EH (cell line): ENCODE measurements around the gene PRDM1.

Experiments
- DNase-seq: peaks from one replicate; pipeline ENCODE4 v3.0.0-alpha.2; 2015; ENCODE audit warnings: low read depth

Gene PRDM1

DNA sequence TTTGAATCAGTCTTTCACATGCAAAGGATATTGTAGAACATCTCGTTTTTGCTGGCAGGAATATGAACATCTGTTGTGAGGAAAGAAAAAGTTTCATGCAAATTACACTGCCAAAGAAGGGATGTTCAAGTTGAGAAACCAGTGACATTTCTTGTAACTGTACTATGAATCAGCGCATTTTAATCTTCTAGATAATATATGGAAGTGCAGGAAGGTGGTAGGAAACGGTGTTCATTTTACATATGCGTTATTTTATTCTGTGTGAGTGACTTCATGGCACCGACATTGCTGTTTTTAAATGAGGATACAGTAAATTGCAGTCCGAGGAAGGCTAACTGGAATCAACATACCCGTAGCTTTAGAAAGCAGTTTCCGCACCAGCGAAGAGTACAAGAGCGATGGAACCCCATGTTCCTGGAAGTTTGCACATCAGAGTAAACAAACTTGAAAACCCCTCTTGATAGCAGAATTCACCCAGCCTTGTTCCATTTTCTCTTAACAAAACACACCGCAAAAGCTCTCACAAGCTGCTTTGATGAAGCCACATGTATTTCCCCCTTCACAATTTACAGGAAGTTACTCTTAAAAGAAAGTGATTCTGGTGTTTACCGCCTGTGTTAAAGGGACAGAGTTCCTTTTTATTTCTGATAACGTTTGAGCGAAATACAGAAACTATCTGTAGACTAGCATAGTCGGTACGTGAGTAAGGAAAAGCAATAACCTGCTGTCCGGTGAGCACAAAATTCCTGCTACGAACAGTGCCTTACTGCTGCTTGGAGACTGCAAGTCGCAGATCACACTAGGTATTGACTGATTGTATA is 11.5 kb downstream of the PRDM1 start:
- peak; percentile 68 for DNase-seq

DNA sequence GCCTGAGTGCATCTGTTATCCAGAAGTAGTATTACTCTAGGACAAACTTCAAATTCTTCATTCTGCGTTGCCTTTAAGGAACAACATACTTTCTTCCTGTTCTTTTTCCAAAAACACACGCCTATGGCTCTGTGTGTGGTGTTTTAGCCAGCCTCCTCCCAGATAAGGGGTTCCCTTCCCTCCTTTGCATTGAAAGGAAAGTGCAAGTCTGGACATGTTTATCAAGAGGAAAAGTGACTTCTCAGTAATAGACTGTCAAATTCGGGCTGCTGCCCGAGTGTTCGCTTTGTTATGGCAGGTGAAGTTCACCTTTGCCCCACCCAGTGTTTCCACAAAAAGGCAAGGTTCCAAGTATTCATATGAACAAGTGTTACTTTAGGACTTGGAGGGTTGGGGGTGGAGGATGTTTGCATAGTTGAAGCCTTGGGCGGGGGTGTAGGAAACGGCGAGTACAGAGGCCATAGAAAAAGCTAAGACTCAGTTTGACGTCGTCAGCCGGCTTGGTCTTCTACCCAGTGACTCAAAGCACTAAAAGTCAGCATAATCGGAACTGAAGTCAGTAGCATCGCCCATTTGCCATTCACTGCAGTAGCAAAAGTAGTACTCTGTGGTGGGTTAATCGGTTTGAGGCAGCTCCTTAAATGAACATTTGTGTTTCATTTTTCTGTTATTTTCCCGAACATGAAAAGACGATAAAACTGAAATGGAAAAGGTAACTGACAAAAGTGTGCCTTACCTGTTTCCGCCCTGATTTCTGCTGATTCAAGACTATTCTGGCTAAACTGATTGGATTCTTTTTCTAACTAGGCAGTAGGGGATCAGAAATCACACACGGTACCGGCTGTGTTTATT is 12.5 kb downstream of the PRDM1 start:
- DNase-seq: peak; percentile 82

DNA sequence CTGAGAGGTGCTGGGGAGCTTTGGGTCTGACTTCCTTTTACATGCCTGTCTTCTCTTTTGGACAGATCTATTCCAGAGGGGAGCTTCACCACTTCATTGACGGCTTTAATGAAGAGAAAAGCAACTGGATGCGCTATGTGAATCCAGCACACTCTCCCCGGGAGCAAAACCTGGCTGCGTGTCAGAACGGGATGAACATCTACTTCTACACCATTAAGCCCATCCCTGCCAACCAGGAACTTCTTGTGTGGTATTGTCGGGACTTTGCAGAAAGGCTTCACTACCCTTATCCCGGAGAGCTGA is 13.1 kb downstream of the PRDM1 start:
- peak; percentile 42 for DNase-seq

DNA sequence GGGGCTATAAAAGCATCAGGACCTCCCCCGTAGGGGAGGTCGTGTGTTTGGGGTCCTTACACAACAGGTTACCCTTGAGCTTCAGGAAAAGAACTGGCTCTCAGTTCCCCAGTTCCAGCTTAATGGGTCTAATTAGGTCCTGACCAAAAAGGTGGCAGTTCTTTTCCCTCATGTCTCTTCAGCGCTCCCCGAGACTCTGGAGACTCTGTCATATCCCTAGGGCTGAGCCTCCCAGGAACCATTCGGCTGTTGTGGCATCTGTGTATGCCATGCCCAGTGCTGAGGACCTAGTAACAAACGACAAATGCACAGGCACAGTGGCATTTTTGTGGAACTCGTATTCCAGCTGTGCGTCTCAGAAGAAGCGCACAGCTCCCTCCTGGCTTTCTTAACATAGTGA is 14.6 kb downstream of the PRDM1 start:
- DNase-seq: no peak

DNA sequence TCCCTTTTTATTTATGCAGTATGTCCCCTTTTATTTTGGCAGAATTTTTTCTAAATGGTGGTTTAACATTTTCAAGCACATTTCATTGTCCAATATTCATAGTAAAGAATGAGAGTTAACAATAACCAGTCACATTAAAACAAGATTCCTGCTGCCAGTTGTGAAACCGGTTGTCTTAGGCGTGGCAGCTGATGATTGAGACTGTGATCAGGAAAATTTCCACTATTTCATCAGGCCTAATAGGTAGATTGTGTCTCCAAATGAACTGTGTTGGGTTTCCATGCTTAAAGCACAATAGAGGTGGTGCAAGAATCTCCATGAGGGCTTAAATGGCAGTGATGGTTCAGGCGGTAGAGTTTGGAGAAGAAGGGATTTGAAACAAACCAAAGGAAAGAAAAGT is 15.3 kb downstream of the PRDM1 start:
- no peak for DNase-seq

DNA sequence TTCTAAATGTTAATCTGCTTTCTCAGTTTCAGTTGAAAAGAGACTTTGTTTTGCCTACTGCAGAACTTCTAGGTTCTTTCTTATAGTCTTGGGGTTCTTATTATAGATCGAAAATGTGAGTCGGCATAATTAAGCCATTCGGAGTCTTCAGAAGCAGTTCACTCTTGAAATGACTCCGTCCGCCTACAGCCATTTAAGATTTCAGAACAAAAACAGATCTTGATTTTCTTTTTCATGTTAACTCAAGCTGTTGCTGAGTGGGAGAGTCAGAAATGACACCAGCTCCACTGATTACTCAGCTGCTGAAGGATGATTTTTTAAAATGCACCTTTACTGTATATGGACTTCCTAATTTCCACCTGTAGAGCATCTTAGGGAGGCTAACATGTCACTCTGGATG is 15.9 kb downstream of the PRDM1 start:
- DNase-seq: no peak

DNA sequence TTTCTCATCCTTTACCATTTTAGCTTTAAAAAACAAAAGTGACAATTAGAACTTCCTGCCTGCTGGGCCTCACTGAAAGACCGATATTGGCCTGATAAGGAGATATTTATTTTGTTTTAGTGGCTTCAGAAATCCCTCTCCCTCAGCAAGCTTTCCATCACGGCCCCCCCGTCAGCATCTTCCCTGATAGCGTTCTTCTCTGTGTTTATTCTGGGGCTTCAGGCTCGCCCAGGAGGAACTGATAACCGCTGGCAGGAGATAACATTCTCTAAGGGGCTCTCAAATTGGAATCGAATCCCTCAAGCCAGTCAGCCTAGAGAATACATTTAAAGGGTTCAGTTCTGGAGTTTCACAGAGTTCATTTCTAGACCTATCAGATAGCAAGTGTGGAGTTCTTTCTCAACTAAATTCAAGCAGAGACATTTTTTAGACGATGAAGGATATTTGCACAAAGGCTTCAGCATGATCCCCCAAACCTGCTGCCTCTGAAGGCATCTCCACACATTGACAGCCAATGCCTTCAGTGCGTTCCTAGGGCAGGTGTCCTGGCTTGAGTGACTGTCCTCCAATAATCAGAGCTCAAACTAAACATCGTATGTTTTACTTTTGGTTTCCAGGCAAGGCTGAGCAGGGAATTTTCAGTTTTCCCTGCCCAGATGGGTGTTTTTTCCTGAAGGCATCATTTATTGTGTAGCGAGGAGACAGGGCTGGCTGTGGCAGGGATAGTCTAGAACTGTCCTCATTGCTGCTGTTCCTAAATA is 17.0 kb downstream of the PRDM1 start:
- DNase-seq: no peak

DNA sequence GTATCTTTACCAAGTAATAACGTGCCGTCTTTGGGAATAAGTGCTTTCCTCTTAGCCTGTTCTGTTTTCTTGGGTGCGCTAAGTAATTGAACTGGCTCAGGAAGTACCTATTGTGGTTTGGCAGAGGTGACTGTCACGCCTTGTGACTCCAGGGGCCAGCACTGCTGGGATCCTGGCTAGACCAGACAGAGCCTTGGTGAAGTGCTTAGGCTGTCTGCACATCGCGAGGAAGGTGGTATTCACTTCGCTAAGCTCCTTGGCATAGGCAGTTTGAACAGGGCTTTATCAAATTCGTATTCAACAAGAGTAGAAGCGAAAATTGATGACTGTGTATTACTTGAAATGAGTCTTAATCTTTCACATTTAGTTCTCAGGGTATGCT is 17.6 kb downstream of the PRDM1 start:
- DNase-seq: no peak

DNA sequence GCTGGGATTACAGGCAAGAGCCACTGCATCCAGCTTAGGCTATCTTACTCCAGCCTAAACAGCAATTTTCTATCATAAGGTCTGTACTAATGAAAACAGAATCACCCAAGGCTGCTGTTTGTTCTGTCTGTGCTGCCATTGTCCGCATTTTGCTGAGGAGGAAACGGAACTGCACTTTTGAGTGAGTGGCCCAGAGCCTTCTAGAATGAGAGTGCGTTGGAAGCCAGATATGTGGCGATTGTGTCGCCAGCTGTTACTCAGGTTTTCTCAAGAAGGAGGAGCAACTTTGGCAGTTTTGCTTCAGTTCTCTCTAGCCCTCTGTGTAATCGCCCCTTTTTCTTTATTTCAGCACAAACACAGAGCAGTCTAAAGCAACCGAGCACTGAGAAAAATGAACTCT is 18.3 kb downstream of the PRDM1 start:
- no peak for DNase-seq

DNA sequence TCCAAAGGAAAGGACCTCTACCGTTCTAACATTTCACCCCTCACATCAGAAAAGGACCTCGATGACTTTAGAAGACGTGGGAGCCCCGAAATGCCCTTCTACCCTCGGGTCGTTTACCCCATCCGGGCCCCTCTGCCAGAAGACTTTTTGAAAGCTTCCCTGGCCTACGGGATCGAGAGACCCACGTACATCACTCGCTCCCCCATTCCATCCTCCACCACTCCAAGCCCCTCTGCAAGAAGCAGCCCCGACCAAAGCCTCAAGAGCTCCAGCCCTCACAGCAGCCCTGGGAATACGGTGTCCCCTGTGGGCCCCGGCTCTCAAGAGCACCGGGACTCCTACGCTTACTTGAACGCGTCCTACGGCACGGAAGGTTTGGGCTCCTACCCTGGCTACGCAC is 18.8 kb downstream of the PRDM1 start:
- no peak for DNase-seq

DNA sequence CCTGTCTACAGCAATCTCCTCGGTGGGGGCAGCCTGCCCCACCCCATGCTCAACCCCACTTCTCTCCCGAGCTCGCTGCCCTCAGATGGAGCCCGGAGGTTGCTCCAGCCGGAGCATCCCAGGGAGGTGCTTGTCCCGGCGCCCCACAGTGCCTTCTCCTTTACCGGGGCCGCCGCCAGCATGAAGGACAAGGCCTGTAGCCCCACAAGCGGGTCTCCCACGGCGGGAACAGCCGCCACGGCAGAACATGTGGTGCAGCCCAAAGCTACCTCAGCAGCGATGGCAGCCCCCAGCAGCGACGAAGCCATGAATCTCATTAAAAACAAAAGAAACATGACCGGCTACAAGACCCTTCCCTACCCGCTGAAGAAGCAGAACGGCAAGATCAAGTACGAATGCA is 19.4 kb downstream of the PRDM1 start:
- DNase-seq: no peak

DNA sequence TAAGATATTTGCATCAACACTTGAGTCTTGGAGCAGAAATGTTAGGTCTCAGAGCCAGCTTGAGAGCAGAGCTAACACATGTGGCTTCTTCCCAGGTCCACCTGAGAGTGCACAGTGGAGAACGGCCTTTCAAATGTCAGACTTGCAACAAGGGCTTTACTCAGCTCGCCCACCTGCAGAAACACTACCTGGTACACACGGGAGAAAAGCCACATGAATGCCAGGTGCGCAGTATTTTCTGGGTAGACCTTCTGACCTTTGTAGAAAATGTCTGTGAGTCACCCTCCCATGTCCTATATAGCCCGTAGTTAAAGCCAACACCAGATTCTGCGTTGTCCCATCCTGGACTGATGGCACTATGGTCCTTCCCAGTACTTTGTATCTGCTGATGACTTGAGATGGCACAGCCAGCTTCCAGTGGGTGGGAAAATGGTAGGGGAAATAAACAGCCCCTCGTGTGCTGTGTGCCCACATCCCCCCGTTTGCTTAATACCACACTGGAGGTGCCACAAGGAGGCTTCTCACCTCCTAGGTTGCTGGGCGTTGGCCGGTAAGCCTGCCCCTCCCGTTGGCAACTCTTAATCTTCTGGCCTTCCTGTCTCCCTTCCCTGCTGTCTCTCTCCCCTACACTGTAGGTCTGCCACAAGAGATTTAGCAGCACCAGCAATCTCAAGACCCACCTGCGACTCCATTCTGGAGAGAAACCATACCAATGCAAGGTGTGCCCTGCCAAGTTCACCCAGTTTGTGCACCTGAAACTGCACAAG is 20.3 kb downstream of the PRDM1 start:
- DNase-seq: no peak

DNA sequence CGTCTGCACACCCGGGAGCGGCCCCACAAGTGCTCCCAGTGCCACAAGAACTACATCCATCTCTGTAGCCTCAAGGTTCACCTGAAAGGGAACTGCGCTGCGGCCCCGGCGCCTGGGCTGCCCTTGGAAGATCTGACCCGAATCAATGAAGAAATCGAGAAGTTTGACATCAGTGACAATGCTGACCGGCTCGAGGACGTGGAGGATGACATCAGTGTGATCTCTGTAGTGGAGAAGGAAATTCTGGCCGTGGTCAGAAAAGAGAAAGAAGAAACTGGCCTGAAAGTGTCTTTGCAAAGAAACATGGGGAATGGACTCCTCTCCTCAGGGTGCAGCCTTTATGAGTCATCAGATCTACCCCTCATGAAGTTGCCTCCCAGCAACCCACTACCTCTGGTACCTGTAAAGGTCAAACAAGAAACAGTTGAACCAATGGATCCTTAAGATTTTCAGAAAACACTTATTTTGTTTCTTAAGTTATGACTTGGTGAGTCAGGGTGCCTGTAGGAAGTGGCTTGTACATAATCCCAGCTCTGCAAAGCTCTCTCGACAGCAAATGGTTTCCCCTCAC is 21.0 kb downstream of the PRDM1 start:
- no peak for DNase-seq

DNA sequence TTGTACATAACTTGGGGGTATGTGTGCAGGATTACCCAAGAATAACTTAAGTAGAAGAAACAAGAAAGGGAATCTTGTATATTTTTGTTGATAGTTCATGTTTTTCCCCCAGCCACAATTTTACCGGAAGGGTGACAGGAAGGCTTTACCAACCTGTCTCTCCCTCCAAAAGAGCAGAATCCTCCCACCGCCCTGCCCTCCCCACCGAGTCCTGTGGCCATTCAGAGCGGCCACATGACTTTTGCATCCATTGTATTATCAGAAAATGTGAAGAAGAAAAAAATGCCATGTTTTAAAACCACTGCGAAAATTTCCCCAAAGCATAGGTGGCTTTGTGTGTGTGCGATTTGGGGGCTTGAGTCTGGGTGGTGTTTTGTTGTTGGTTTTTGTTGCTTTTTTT is 22.0 kb downstream of the PRDM1 start:
- DNase-seq: no peak

DNA sequence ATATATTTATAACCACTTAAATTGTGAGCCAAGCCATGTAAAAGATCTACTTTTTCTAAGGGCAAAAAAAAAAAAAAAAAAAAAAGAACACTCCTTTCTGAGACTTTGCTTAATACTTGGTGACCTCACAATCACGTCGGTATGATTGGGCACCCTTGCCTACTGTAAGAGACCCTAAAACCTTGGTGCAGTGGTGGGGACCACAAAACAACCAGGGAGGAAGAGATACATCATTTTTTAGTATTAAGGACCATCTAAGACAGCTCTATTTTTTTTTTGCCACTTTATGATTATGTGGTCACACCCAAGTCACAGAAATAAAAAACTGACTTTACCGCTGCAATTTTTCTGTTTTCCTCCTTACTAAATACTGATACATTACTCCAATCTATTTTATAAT is 22.9 kb downstream of the PRDM1 start:
- DNase-seq: no peak

DNA sequence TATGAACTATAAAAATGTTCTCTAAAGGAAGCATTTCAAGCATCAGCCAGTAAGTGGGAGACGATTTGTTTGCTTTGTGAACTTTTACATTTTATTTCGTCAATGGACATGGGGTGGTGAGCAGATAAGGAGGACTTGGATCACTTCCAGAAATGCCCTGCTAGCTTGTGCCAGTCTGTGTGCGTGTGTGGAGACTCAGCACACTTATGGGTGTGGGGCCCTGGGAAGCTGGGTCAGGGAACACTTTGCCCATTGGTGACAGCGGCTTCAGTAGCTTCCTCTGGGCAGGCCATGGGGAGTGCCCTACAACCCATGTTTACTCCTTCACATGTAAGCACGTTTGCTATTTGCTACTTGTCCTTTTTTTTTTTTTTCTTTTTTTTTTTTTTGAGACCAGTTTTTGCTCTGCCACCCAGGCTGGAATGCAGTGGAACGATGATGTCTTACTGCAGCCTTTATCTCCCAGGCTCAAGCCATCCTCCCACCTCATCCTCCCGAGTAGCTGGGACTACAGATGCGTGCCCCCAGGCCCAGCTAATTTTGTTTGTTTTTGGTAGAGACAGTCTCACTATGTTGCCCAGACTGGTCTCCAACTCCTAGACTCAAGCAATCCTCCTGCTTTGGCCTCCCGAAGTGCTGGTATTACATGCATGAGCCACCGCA is 24.2 kb downstream of the PRDM1 start:
- DNase-seq: no peak

DNA sequence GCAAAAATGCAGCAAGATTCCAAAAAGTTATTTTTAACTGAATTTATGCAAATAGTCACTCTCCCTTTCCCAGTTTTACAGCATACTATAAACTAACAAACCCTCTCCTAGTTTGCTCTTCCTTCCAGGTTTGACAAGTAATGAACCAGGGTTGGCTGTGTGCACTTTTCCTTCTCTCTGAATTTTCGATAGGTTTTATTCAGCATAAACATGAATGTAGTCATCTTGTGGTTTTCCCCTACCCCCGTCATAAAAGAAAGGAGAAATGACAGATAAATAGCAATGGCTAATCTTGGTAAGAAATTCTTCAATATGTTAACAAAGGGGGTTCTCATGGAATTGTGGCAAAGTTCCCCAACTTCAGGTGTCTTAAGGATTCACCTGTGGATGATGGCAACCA is 26.3 kb downstream of the PRDM1 start:
- DNase-seq: peak; percentile 31

DNA sequence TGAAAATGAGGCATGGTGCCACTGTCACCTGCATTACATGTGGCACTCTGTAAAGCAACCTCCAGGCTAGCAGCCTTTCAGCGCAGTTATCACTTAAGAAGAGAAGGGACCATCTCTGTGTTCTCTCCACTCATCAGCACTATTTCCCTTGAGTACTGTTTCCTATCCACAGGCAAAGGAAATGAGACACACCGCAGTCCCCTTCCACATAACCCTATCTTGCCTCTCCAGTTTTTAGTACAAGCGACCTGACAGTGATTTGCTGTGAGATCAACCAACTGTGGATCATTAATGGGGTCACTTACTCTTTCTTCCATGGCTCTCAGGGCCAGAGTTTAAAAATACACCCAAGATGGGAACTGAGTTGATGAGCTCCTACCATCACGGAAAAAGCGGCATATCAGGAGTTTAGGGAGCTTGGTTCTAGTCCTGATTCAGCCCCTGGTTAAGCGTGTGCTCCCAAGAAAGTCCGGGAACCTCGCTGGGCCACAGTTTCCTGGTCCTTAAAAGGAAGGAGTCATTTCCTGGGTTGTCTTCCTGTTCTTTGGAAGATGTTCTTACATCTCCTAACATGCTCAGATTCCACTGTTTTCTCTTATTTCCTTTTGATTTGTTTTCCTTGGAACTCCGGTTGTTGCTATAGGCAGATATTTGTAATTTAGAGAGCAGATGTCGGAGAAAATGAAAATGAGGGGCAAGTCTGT is 27.3 kb downstream of the PRDM1 start:
- peak; percentile 36 for DNase-seq

DNA sequence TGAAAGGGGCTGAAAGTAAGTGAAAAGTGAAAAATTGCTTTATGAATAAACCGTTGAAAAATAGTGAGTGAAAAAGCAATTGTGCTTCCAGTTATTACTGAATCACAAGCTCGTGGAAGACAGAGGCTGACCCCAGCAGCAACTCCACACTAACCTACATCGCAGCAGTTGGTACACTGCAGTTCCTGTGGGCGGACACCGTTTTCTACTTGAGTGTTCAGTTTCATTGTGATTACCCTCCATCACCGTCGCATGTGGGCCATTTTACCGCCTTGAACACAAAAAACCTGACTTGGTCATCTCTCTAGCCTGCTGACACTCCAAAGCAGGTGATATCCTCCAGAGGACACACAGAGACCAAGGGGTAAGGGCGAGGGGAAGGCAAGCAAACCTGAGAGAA is 28.4 kb downstream of the PRDM1 start:
- no peak for DNase-seq

DNA sequence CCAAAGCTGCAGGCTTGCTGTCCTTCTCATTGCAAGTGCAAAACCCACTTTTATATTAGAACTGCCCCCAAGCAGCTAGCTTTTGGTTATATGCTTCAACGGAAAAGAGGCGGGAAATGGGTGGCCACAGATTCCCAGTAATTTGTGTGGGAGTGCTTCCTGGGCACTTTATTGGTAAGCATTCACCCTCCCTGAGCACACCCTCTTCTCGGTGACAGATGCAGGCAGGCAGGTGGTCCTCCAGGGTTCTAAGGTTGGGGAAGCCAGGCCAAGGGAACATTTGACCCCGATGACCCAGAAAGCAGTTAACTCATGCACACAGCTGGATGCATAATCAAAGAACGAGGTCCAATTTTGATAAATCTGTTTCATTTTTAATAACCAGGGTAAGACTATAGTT is 29.1 kb downstream of the PRDM1 start:
- DNase-seq: no peak
